GM19043 (cell line): Measurements from ENCODE around the gene DLG2.
A peak's percentile ranks its signal among the peaks of the same experiment; 100 is the strongest.

Experiments
- ATAC-seq: cut with Tn5 transposase; IDR thresholded peaks from one replicate; pipeline ENCODE4 v1.9.1; 2021; ENCODE audit warnings: low read depth; ENCODE audit not compliant: unreplicated experiment

DLG2 gene

DNA sequence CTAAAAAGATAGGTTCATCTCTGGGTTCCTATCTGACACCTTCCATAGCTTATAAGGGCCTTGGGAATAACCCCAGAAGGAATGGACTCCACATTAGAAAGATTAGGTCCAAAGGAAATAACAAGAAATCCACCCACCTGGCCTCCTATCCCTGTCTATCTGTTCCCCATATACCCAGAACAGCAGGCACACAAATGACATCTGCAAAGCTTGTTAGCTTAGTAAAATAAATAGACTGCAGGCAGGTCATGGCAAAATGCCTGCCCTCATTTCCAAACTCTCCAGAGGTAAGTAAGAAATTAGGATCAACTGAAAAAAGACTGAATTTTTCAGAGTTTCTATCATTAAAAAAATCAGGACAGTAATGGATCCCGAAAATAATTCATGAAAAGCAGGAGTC, 489.5 kb downstream of the DLG2 start:
- ATAC-seq = no peak

DNA sequence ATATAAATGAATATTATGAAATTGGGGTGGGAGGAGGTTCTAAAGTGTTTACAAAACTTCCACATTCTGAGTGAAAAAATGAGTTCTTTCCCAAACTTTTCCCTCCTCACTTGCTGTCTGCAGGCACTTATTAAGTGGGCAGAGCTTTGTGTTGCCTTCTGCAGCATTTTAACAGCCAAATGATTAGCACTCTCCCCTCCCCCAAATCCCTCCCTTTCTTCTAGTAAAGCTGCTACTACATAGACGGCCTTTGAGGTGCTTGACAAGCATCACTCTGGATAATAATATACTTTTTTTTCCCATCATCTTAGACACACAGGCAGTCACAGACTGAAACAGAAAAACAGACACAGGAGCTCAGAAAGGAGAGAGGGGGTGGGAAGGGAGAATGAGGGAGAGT, 493.5 kb downstream of the DLG2 start:
- no peak for ATAC-seq

DNA sequence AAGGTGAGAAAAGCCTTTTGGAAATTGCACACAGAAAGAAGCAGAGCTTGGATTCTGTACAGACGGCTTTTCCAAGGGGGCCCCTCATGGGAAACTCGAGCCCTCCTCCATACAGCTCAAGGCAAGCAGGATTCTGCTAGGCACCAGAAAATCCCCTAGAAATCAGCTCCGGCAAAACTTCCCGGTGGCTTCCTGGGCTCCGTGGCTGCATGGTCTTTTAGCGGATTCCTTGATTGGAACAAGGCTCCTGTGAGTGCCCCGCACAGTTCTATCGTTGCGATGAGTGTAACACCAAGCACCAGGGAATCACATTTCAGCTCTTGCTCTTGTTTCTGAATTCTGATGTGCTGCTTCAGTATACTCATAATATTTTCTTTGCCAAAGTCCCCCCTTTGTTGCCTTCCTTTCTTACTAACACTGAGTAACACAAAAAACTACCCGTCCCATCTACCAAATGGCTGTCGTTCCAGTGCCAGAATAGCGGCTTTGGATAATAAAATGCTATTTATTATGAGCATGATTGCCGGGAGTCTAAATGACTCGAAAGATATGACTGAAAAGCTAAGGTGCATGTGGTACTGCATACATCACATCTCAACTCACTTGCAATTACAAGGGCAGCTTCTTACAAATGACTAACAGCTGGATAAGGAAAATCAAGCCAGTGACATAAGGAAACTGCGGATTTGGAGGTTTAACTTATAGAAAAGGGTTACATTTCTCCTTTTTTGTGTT, 494.1 kb downstream of the DLG2 start:
- no peak for ATAC-seq

DNA sequence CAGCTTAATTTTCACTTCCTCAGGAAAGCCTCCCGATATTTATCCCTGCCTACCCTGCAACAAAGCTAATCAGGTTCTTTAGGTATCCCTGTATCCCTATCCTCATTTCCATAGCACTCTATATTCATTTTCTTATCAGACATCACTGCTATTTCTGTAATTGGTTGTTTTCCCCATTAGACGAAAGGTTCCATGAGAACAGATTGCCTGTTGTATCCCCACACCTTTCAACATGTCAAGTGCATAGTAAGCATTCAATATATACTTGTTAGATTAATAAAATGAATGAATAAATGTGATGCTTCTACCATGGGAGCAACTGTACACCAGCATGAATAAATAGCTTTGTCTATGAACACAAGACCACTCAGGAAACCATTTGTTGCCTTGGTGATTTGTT, 499.8 kb downstream of the DLG2 start:
- no peak for ATAC-seq

DNA sequence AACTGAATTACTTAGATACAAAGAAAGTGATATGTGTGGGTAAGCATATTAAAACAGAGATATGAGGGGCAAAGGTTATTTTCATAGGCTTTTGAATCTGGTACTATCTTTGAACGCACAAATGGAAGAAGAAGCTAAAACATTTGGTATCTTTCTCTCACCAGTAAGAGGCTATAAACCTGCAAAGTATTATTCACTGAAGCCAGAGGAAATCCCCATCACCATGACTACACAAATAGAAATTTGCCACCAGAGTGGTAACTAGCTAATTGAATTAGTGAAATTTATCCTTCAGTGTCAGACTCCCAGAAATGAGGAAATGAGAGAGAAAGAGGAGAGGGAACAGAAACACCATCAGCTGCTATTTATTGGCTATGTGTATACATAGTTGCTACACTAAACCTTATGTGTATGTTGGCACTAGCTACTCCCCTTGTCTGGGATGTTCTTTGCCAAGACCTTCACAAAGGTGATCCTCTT, 503.4 kb downstream of the DLG2 start:
- ATAC-seq = peak; percentile 94

DNA sequence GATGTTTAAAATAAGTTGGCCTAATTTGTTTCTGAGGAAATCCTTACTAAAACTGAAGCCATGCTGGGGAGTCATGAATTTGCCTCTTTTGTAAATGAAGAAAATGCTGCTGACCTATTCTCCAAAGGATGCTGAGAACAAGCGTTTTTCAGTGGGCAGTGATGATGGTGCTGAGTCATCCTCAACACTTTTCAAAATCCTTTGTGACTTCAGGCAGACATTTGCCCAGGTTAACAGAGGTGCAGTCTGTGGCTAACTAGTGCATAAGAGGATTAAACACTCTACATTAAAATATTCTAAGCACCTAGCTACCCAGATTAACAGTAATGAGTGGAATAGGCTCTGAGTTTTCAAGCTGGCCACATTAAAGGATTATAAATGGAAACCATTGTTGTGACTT, 509.0 kb downstream of the DLG2 start:
- ATAC-seq = no peak

DNA sequence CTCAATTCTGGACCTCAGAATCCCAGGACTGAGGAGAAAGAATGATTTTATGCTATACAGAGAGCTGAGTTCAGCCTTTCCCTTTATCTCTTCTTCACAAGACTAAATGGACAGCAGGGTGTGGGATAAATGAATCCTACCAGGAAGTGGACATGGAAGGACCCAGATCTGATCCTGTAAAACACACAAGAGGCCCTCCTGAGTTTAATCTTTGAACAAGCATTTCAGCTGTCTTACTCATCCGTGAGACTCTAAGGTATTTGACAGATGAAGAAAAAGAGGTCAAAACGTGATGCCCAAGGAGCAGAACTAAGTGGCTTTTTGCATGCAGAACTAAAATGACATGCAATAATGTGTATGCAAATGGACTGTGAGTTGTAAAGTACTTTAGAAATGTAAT, 511.3 kb downstream of the DLG2 start:
- no peak for ATAC-seq

DNA sequence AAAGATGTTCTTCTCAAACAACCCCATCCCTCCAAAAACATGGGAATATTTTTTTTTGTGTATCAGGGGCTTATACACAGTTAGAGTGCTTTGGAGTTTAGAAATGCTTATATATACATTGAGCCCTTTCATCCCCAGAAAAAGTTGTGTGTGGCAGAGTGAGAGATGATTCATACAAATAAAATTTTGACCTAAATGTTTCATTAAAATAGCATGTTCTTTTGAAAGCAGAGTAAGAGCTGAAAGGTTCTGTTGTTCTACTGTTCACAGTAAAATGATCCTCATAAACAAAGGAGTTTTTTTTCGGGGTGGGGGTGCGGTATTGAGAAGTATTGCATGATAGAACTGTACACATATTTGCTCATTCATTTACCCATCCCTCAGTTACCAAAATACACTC, 512.4 kb downstream of the DLG2 start:
- no peak for ATAC-seq

DNA sequence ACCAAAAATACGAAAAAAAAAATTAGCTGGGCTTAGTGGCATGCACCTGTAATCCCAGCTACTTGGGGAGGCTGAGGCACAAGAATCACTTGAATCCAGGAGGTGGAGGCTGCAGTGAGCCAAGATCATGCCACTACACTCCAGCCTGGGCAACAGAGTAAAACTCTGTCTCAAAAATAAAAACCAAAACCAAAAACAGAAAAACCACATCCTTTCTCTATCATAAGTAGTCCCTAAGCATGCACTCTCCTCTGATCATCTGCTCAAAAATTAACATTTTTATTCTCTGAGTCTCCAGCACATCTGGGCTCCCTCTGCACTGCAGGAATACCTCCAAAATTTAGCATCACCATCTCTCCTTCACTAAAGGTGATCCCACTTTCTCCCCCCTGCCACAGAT, 516.9 kb downstream of the DLG2 start:
- ATAC-seq = peak; percentile 89

DNA sequence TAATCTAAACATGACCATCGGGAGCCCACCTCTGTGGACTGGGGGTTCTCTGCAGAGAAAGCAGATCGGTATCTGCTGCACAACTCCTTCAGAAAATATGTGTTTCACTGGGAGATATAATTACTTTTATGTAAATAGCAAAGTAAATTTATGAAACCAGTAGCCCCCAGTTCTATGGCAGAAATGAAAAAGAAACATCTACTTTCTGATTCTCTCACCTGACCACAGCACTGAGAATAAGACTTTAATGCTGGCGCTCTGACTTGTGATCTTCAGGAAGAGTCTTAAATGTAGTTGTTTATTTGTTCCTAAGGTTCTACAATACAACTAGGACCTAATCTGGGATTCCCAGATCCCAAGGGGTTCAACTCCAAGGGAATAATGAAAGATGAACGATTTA, 518.0 kb downstream of the DLG2 start:
- ATAC-seq = peak; percentile 60

DNA sequence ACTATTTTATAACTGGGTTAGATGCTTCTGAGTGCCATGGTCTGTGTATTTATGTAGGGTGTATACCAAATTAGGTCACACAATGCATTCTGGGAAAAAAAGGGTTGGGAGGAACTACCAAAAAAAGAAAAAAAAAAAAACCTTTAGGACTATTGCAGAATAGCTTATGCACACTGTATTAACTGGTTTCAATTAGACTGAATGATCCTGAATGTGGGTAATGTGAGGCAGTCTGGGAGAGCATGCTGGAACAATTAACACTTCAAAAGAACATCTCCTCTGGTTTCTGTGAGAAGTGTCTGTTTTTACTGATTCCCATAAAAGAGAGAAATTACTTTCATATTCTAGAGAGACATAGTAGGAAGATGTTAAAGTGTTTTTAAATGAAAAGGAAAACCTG, 521.3 kb downstream of the DLG2 start:
- ATAC-seq = no peak

DNA sequence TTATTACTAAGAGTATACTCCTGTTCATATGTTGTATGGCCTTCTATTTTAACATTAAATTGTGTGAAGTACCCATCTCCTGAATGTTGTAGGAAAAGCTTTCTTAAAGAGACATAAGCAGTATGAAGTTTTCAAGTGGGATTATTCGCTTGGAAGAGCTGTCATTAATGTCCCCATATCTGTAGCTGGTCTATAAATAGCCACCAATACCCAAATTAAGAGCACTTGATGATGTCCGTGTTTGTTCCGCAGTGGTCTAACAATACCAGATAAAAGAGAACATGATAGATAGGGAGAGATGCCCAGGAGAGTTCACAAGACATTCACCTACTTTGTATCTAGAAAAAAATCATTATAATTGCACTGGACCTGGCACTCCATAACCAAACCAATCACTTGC, 527.6 kb downstream of the DLG2 start:
- ATAC-seq = no peak

DNA sequence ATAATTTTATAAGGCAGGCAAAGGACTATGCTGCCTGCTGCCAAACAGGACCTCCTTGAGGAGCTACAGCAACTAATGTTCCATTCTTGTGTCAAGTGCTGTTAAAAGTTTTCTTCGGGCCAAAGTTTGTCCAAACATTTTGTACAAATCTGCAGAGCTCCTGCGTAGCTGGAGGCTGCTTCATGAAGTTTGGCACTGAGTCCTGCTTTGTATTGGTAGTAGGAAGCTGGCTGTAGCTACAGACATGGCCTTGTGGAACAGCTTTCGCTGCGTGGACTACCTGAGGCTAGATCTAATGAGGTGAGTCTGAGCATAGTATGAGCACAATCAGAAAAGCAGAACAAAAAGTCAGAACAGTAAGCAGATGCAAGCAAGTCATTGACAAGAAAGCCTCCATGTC, 528.1 kb downstream of the DLG2 start:
- no peak for ATAC-seq

DNA sequence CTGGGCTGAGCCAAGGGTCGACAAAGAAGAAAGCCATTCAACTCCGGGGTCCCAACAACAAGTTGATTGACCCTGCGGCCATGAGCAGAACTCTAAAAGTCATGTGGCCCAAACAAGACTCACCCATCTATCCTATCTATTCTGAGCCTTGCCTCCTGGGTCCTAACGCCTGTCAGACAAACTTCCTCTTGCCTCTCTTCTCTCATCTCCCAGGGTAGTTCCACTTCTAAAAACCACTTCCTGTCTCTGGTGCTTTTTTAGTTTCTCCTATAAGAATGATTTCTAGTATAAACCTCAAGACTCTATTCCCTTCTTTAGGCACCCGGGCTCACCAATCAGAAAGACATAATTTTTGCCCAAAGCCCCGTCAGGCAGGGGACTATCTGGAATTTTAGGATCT, 530.2 kb downstream of the DLG2 start:
- ATAC-seq = peak; percentile 74

DNA sequence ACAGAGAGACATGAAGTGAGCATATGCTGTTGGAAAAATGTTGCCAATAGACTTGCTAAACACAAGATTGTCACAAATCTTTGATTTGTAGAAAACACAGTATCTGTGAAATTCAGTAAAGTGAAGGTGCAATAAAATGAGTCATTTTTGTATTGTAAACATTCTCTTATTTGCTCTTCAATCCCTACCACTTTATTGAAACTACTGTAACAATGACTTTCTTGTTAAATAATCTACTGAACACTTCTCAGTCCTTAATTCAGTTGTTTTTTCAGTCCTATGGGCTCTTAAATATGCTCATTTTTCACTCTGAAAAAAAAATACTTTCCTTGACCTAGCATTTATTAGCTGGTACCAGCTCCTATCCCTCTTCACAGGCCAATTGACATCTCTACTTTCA, 531.9 kb downstream of the DLG2 start:
- no peak for ATAC-seq

DNA sequence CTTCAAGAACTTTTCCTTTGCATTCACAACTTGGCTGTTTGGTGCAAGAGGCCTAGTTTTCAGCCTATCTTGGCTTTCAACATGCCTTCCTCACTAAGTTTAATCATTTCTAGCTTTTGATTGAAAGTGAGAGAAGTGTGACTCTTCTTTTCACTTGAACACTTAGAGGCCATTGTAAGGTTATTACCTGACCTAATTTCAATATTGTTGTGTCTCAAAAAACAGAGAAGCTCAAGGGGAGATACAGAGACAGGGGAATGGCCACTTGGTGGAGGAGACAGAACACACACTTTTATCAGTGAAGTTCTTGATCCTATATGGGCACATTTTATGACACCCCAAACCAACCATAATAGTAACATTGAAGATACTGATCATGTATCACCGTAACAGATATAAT, 532.3 kb downstream of the DLG2 start:
- ATAC-seq = no peak

DNA sequence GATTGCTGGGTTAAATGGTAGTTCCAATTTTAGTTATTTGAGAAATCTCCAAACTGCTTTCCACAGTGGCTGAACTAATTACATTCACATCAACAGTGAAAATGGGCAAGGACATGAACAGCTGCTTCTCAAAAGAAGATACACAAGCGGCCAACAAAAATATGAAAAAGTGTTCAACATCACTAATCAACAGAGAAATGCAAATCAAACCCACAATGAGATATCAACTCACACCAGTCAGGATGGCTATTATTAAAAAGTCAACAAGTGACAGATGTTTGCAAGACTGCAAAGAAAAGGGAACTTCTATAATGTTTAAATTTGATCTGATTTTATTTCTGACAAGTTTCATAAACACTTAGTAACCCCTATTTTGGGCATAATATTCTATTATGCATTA, 537.5 kb downstream of the DLG2 start:
- no peak for ATAC-seq

DNA sequence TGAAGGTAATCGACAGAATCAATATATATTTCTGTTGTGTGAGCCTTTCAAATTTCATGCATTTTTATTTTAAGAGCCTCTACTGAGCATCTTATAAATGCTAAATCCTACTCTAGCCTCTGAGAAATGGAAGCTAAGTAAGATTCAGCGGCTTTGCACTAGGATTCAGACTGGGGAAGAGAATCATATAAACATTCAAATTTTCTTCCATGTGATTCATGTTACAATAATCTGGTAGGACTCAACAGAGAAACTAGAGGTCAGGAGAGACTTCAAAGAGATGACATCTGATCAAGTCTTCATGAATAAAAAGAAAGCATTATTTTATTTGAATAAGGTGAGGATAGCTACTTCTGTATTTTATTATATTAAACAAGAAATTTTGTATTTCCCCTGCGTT, 538.9 kb downstream of the DLG2 start:
- no peak for ATAC-seq

DNA sequence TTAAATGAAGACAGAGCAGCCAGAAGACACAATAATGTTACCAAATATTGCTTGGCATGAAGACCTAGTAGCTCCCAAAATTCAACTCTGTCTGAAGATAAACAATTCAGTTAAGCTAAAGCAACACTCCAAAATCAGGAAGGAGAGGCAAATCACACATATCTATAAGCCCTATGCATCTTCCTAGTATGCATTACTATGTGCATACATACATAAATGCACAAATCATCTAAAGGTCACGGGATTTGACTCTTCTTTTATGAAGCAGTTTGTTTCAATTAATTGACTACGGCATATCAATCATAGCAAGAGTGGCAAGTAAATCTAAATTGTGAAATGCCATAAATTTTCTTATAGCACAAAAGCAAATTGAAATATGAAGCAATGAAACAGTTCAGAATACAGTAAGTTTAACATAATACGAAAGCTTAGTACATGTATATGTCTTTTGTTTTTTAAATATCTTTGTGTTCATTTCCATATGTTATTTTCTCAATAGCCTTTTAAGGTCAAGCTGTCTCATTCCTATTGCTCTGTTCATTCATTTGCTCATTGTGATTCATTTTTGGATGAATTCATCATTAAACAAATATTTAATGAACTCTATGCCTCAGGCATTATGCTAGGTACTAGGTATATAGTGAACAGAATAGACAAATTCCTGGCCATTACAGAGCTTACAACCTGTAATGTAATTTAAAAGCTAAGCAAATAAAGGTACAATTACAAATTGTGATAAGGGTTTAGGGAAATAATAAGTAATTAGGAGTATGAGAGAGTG, 540.5 kb downstream of the DLG2 start:
- no peak for ATAC-seq

DNA sequence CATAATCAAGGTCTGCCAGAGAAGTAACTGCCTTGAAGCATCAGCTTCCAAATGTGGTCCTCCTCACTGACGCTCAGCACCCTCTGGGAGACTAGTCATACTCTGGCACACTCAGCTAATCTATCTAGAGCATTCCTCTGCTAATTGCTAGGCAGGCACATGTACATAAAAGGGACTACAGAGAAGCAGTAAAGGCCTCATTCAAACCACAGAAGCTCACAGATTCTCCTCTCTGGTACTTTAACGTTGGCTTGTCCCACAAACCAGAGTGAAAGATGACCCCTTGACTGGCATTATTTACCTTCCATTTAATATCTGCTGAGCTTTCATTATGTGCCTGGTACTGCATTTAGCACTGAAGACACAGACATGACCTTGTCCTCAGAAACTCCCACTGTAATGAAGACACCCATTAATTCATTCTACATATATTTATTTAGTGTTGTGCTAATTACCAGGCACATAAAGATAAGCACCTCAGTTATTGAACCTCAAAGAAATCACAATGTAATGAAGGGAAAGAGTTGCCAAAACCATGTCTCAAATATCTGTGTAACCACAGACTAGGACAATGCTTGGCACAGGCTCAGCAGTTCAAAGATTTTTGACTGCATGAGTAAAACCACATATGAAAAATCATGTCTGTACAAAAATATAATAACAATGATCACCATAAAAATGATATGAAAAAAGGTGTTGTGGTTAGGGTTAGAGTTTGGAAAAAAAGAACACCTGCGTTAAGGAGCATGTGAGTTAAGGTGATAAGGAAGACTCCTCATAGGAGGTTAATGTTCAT, 550.4 kb downstream of the DLG2 start:
- ATAC-seq = no peak

DNA sequence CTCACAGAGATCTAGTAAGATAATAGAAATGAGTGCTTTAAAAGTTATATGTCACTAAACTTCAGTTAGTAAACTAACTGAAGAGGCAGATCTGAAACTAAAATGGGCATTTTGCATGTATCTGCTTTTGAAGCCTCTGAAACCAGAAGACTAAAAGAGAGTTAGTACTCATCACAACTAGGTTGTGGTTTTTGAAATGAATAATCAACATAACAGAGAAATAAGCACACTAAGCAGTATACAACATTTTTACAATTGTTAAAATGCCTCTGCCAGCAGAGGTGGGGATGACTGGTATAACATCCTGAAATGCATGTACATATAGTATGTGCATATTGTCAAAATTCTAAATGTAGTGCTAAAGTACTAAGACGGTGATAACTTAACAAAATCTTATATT, 564.5 kb downstream of the DLG2 start:
- ATAC-seq = peak; percentile 100
